Stimulated activated CD4-positive, alpha-beta T cell treated with anti-CD3 and anti-CD28 coated beads, Interleukin-1b, Interleukin-23, amount 100 ng/mL, for 1 hour (primary cell): ENCODE measurements around the gene COL9A3.

Experiments
- DNase-seq, 2 donors: peaks; one replicate each; pipeline ENCODE4 v3.0.0-alpha.2; 2020; ENCODE audit warnings: low read depth in 2 of 2

Gene COL9A3

DNA sequence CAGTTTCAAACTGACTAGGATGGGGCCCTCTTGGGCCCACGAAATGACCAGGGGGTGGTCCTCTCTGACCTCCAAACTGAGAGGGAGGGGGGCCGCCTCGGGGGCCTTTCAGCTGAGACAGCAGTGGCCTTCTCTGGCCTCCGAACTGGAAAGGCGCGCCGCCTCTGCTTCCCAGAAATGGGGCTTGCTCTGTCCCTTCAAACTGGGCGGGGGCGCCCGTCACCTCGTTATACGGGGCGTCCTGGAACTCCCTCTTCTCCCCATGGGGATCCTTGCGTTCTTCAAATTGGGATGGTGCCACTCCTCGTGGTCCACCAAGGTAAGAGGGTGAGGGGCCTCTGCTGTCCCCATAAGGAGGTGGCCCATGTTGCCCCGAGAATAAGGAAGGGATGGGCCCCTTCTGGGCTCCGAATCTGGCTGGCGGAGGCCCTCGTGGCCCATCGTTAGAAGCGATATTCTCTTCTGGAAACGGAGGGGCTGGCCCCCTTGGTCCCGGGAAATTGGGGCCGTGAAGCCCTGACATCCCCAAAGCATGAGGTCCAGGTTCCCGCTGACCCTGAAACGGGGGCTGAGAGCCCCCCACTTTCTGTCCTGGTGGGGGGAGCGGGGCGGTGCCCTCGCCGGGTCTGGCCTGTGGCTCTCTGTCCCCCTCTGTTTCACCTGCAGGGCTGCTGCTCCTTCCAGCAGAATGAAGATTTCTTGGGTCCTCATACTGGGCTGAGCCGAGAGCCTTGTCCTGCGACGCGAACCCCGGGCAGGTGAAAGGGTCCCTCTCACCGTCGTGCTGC, 63.5 kb downstream of the COL9A3 start:
- DNase-seq: no peak

DNA sequence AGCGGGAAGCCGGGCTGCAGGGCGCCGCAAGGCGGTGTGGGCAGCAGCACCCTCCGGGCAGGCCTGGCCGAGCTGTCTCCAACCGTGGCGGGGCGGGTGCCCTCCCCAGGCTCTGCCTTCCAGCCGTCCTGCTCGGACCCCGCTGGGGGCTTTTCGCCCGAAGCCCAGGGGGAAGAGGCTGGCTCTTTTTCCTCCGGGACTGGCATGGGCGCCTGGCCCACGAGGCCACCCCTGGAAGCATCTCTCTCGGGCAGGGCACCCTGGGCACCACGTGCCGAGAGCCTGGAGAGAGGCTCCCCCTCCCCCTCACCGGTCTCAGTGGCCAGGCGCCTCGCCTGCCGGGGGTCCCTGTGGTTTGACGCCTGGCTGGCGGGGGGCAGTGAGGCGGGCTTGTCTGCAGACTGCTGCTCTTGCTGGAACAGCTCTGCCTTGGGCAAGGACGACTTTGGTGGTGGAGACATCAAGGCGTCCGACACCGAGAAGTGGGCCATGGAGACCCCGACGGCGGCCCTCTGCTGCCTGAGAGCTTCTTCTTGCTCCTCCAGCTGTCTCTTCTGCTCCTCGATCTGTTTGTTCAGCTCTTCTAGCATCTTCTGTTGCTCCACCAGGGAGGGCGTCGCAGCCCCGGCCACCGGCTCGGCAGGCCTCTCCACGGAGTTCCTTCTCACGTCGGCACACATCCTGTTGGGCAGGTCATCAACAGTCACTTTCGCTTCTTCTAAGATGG, 64.2 kb downstream of the COL9A3 start:
- DNase-seq: no peak

GRCh38 chr20:62881662-62882395, 65.0 kb downstream of the COL9A3 start:
- DNase-seq: no peak

GRCh38 chr20:62882426-62882825, 65.6 kb downstream of the COL9A3 start:
- no peak for DNase-seq

GRCh38 chr20:62884556-62884955, 67.7 kb downstream of the COL9A3 start:
- DNase-seq: no peak

GRCh38 chr20:62885046-62885895, 68.4 kb downstream of the COL9A3 start:
- no peak for DNase-seq

DNA sequence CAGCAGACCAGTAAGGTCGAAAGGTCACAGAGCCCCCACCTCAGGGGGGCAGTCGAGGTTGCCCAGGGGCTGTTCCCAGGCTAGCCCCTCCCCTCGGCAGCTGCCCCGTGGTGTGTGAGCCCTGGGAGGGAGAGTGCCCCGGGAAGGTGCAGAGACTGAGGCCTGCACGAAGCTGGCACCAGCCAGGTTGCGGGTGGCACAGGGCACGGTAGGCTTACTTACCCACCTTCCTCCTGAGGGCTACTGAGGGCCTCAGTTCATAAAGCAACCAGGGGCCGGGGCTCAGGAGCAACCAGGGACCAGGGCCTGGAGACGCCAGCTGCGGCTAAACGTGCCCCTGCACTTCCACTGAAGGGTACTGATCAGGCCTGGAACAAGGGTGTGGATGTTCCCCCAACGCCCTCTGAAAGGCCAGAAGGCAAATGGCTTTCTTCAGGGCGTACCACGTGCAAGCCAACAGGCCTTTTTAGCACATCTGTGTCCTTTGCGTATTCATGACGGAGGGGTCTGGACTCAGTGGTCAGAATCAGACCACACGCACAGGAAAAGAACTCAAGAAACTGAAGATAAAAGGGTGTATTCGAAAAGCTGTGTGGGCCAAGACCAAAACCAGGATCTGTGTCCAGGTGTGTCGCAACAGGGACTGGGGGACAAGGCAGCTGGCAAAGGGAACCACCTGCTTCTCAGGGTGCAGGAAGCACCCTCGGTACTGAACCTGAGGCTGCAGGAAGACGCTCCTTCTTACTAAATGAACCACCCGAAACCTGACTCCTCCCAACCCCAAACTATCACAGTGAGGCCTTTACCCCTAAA, 69.3 kb downstream of the COL9A3 start:
- no peak for DNase-seq

- DNase-seq: no peak
These were observed 69.8 kb downstream of the COL9A3 start for GRCh38 chr20:62886709-62887058.

GRCh38 chr20:62887152-62887859, 70.5 kb downstream of the COL9A3 start:
- DNase-seq: no peak

DNA sequence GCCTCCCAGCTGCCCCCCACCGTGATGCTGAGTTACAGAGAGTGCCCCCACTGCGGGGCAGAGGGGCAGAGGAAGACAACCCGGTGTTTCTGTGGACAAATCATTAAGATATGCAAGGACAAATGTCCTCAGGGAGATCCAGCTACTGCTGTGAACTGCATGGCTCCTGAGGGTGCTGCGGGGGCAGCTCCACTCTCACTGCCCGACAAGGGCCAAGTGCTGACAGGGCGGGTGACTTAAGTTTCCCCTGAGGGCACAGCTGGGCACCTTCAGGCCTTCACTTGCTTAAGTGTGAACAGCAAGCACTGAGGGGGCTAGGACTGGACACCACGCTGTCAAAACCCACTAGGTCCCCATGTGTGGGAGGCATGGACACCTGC, 71.0 kb downstream of the COL9A3 start:
- DNase-seq: no peak

DNA sequence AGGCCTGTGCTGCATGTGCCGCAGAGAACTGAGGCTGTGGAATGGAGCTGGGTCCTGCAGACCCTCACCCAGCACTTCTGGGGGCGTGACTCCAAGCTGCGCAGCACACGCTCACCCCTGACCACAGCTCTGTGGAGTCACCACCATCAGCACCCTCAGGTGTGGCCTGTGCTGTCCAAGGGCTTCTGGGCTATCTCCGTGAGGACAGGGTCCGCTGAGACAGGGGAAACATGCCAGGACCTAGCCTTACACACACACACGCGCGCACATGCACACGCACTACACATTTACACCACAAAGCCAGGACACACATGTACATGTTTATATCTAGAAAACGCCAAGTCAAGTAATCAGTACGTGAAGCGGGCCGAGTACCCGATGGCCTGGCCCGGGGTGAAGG, 71.6 kb downstream of the COL9A3 start:
- no peak for DNase-seq

DNA sequence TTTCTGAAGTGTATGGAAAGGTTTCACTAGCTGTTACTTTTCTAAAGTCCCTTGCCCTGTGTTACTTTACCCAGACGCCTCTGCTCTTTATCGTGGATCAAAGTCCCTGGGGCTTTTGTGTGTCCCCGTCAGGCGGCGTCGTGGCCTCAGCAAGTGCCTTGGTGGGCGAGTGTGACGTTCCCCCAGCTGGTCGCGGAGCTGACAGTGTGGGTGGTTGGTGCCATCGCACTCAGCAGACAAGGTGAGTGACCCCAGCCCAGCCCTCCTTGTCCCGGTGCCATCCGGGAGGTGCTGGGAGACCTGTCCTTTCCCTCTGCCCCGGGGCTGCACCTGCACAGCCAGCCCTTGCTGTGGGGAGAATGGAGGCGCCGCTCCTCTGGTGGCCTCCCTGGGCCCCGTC, 72.1 kb downstream of the COL9A3 start:
- DNase-seq: no peak

- no peak for DNase-seq
These were observed 72.6 kb downstream of the COL9A3 start for GRCh38 chr20:62889411-62889810.

DNA sequence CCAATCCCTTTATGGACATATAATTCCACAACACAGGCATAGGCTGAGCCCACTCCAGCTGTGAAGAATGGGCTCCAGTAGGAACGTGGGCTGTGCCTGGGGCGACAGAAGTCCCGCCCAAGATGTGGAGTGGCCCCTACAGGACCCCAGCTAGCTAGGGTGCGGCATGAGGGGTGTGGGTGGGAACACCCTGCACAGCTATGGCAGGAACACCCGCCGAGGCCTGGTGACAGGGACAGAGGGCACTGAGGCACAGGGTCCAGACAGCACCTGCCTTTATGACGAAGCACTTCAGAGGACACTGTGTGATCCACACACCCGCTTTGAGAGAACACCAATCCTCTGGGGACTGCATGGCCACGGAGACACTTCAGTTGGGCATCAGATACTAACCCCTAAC, 73.0 kb downstream of the COL9A3 start:
- DNase-seq: no peak

- no peak for DNase-seq
These were observed 73.6 kb downstream of the COL9A3 start for GRCh38 chr20:62890444-62890843.
